T-helper 1 cell (primary cell): ENCODE data around the gene SPRED2.

Experiments used
- DNase-seq, 5 donors: peaks; one replicate each; pipeline ENCODE4 v3.0.0-alpha.2; 2012 to 2020
- total RNA-seq, 4 donors: gene quantifications; one replicate each; lab custom pipeline; 2026; lab: John Stamatoyannopoulos, UW

Gene SPRED2, protein sequence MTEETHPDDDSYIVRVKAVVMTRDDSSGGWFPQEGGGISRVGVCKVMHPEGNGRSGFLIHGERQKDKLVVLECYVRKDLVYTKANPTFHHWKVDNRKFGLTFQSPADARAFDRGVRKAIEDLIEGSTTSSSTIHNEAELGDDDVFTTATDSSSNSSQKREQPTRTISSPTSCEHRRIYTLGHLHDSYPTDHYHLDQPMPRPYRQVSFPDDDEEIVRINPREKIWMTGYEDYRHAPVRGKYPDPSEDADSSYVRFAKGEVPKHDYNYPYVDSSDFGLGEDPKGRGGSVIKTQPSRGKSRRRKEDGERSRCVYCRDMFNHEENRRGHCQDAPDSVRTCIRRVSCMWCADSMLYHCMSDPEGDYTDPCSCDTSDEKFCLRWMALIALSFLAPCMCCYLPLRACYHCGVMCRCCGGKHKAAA
- total RNA-seq, result 1.1 to 5.0 (median 3.5) reads per million in 4 donors

DNA sequence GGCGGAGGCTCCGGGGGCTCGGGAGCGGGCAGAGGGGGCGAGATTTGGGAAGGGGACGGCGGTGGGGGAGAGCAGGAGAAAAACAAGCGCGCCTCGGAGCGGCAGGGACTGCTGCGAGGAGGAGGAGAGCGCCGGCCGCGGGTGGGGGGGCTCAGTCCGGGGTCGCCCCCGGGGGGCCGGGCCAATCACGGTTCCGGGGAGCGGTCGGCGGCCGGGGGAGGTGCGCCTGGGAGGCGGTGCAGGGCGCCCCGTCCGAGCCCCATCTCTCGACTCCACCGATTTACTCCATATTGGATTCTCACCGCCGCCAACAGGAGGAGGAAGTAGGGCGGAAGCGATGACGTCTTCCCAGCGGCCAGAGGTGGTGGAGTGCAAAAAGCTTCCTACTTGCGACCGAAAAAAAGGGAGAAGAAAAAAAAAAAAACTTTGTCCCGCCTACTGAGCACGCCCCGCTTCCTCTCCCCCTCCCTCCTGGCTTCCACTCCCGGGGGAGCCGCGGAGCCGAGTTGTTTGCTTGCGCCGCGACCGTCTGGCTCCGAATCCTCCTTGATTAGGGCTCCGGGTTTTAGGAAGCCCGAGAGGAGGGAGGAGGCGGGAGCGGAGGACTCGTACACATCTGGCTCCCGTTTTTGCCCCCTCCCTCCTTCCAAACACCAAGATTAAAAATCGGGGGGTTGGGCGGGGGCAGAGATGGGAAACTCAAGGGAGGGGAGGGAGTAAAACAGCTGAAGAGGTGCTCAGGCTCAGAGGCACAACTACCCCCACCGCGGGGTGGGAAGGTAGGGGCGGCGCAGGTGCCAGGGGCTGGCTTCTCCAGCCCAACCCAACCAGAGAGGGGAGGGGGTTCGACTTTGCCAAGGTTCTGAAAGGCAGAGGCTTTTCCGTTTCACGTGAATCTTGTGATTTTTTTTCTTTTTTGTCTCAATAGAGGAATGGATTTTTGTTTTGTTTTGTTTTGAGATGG lies at the start of gene SPRED2:
TSS of gene SPRED2 (minus strand) at position 373 of the 964 bp plus-strand sequence. CDS start 612 bp downstream, outside the sequence.
- peak; percentile 57 to 84 (median 66) for DNase-seq

DNA sequence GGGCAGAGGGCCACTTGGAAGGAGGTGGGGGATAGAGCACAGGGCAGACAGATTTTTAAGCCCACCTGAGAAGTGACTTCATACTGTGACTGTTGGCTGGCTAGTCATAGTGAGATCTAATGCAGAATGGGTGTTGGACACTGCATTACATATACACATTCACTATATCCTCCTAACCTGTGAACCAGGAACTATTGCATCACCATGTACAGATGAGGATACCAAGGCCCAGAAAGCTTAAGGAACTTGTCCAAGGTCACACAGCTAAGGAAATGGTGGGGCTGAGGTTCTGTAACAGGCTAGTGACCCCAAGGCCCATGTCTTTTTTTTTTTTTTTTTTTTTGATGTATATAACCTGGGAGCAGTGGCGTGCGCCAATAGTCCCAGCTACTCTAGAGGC lies 49.6 kb upstream of the SPRED2 start:
- no peak for DNase-seq

DNA sequence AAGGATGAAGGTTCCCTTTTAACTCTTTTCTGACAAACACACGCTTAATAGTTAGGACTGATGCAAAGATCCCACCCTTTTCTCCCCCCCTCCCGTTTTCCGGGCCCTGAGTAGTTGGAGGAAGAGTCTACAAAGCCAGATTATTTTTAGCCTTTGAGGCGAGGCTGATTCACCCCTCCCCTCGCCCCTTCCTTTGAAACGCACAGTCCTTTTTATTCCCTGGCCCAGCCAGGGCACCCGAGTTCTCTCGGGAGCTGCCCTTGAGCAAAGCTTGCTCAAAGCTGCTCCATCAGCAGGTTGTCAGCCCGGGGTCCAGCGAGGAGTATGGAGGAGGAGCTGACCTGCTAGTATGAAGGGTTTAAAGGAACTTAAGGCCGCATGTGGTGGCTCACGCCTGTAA lies 47.1 kb upstream of the SPRED2 start:
- DNase-seq, result no peak

DNA sequence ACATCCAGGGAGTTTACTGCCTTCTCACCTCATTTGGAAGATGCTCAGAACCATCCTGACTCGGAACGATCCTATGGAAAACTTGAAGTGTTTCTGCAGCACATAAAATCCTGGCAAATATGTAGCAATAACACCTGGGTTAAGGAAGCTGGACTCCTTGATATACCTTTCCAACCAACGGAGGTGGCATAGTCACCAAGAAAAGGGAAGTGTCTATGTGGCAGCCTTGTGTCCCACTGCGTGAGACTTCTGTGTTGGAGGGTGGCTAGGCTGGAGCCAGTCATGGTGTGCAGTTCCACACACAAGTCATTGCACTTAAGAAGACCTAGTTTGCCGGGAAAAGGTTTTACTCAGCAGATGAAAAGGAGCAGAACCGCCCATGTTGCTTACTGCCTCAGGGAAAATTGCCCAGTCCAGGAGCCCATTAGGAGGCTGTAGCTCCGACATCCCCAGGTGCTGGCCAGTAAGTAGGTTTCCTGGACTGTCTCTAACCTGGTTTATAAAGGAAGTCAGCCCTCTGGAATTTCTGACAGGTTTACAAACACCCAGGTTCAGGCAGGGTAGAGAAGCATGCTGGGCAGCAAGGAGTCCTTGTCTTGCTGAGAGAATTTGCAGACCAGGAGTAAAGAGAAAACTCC lies 46.2 kb upstream of the SPRED2 start:
- DNase-seq, result no peak

DNA sequence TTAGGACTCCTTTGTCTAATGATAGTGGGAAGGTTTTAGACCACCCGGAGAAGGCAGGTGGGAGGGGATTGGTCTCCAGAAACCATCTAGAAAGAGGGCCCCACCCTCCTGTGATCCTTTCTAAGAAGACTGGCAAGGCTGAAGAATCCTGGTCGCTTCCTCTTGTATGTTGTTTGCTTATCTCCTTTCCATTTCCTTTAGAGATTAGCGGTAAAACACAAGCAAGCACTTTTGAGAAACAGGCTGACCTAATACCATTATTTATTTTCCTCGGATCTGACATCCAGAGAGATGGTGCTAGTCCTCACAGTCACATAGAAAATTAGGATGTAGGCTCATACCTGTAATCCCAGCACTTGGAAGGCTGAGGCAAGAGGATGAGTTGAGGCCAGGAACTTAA lies 45.2 kb upstream of the SPRED2 start:
- DNase-seq, result no peak

DNA sequence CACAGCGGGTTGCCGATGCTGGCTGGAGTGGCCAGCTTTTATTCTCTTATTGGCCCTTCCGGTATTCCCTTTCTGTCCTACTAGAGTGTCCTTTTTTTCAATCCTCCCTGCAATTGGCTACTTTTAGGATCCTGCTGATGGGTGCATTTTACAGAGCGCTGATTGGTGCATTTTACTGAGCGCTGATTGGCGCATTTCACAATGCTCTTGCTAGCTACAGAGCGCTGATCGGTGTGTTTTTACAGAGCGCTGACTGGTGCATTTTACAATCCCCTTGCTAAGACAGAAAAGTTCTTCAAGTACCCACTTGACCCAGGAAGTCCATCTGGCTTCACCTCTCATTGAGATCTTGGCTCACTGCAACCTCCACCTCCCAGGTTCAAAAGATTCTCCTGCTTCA lies 44.4 kb upstream of the SPRED2 start:
- DNase-seq, result no peak

DNA sequence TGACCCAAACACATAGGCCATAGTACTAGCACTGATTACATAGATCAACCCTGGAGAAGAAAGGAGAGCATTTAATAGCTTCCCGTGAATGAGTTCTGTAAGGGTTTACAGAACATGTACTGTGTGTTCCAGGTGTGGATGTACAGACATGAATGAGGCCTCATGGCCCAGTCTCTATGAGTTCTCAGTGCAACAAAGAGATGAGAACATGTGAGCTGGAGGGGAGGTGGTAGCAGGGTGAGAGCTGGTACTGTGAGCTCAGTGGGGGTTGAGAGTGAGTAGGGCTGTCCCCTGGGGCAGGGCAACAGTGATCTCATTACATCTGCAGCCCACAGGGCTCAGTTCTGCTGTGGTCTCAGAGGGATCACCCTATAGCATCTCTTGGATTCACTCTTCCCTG lies 42.6 kb upstream of the SPRED2 start:
- no peak for DNase-seq

DNA sequence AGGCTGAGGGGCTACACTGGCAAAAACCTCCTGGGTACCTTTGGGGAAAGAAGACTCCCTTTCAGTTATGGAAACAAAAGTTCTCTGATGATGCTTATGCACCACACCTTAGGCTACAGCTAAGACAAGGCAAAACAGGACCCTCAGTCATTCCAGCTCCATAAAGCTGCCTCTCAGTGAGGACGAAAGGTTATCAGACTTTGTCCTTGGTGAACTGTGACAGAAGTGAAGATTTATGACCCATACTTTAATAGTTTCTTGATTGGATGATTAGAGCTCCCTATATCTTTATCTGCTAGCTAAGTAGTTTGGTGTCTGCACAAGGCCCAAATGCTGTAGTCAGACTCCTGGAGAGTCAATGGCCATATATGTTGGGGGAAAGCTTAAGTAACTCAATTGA lies 40.6 kb upstream of the SPRED2 start:
- no peak for DNase-seq

DNA sequence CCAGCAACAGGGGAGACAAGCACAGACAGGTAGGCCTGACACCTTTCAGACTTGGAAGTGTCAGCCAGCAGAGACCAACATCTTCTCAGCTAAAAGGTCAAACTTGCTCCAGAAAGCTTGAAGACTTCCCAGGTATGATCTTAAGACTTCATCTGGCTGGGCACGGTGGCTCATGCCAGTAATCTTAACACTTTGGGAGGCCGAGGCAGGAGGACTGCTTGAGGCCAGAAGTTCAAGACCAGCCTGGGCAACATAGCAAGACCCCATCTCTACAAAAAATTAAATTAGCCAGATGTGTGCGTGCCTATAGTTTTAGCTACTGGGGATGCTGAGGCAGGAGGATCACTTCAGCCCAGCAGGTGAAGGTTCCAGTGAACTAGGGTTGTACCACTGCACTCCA lies 39.0 kb upstream of the SPRED2 start:
- no peak for DNase-seq

DNA sequence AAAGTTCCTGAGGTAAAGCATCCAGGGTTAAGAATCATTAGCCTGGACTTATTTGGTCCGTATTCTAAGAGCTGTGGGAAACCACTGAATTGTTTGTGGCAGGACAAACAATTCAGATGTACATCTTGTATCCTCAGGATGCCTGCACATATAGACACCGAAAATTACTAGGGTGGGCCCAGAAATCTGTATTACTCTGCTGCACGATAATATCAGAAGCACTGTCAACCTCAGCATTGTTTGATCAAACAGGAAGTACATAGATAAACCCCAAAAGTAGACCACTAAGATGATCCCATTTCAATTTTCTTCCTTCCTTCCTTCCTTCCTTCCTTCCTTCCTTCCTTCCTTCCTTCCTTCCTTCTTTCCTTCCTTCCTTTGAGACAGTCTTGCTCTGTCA lies 34.2 kb upstream of the SPRED2 start:
- DNase-seq, result no peak

DNA sequence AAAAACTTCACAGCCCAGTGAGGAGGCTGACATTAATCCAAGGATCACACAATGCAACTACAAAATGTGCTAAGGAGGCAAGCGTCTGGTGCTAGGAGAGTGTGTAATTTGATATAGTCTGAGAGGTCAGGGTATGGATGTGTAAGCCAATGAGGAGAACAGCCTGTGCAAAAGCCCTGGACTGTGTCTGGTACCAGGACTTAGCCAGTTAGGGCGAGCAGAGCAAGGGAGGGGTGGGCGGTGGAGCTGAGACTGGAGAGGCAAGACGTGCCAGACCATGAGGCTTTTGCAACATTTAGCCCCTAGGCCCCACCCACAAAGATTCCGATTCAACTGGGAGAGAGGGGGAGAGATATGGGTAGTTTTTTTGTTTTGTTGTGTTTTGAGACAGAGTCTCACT lies 33.5 kb upstream of the SPRED2 start:
- no peak for DNase-seq

DNA sequence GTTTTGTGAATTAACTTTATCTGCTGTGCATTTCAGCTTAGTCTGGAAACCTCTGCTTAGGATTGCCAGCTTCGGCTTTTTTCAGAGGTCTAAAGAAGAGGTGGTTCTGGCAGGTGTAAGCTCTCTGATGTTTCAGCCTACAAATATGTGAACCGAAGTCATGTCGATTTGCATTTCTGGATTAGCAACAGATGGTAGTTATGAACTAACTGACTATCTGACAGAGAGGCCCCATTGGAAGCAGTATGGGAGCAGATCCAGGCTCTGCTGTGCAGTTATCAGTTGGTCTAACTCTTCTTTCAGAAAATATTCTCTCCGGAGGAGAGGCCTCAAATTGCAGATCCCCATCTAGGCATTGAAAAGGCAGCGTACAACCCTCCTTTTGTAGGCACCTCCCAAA lies 32.7 kb upstream of the SPRED2 start:
- no peak for DNase-seq

DNA sequence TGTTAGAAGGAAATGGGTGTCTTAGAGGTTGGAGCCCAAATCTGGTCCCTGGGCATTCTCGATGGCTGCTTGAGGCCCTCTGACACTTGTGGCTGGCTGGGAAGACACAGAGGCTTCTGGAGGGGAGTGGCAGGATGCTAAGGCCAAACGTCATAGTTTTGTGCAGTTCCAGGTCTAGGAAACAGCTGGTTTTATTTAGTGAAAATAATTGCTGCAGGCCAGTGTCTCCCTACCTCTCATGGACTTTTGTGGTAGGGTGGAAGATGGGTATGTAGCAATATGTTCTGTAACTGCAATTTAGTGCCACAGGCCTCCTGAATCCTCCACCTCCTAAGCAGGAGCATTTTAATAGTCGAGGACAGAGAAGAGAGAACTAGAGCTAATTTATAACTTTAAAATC lies 32.2 kb upstream of the SPRED2 start:
- DNase-seq, result no peak

DNA sequence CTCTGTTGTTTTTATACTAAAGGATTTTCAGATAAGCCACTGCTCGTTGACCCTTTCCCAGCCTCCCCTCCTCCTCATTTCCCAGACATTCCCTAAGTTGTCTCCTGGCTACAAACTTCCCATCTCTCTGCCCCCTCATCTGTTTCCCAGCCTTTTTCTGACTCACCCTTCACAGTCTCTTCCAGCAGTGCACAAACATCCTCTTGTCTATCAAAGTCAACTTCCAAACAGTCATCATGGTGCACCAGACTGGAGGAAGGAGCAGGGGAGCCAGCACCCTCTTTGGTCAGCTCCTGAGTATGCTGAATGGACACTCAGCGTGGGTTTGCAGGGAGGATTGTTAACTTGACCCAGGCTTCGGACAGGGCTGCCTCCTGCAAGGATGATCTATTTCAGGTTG lies 26.6 kb upstream of the SPRED2 start:
- DNase-seq, result no peak

DNA sequence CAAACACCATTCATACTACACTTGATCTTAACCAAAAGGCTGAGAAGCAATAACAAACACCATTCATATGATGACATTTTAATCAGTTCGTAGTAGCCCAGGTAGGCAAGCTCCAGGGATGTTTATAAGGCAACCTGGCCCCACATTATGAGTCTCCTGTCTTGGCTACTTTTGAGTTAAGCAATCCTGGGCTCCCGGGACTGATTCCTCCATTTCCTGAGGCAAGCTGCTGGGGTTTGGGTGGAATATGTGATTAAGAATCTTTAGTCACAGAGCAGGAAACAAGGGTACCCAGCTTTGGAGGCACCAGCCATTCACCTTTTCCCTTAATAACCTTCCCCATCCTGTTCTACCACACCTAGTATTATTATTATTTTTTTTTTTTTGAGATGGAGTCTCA lies 24.5 kb upstream of the SPRED2 start:
- DNase-seq, result no peak

DNA sequence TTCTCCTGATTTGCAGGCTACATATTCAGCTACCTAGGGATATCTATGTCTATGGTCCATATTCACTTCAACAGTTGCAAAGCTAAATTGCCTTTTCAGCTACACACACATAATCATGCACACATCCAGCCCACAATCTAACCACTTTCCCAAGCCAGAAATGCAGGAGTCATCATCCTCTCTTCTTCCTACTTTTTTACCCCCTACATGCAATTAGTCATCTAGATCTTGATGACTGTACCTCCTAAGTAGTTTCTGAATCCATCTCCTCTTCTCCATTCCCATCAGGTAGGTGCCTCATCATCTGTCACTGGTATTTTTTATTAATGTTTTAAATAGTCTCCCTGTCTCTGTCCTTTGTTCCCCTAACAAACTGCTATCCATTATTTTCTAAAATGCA lies 23.7 kb upstream of the SPRED2 start:
- no peak for DNase-seq

DNA sequence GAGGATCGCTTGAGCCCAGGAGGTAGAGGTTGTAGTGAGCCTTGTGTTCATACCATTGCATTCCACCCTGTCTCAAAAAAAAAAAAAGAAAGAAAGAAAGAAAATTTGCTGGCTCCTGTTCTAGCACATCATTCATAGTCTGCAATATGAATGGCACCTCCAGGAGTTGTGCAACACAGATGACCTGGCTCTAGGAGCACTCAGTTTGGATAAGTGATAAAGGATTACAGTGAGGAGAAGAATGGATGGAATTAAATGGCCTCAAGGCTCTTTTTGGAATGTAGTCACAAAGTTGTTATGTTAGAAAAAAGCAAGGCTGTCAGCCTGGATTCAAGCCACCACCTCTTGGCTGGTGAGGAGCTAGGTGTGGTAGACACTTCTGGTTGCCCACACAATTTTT lies 21.5 kb upstream of the SPRED2 start:
- no peak for DNase-seq

DNA sequence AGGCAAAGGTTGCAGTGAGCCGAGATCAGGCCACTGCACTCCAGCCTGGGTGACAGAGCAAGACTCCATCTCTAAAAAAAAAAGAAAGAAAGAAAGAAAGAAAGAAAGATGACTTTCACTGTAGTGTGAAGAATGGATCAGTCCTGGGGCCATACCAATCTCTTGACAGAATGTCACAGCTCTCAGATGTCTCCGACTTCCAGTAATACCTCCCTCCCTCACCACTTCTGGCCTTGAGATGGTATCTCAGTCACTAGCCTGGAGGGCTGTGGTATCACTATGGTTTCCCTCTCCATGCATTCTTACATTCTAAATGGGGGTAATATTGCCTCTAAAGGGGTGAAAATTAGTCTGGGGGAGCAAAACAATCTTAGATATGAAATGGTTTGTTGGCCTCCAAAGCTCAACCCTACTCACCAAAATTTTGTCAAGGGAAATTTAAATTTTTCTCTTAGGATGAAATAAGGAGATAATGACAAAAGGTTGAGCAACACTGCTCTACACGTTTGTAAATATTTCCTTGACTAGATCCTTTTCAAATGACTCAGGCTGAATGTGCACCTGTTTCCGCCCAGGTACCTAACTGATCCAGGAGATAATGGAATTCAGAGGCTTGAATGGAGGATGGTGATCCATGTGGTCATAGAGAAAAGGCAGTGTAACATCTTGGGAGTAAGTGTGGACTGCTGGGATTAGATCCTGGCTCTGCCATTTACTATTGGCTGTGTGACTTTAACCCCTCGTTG lies 19.9 kb upstream of the SPRED2 start:
- DNase-seq, result no peak

DNA sequence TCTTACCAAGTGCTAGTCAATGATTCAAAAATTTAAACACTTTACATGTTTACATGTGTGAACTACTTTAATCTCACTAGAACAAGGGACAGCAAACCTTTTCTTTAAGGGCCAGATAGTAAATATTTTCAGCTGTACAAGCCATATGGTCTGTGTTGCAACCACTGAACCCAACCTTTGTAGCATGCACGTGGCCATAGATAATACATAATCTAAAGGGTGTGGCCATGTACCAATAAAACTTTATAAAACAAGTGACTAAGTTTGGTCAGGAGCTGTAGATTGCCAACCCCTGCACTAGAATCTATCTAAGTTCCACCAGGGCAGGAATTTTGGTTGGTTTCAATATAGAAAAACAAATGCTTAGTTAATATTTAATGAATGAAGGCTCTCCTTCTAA lies 18.4 kb upstream of the SPRED2 start:
- no peak for DNase-seq

DNA sequence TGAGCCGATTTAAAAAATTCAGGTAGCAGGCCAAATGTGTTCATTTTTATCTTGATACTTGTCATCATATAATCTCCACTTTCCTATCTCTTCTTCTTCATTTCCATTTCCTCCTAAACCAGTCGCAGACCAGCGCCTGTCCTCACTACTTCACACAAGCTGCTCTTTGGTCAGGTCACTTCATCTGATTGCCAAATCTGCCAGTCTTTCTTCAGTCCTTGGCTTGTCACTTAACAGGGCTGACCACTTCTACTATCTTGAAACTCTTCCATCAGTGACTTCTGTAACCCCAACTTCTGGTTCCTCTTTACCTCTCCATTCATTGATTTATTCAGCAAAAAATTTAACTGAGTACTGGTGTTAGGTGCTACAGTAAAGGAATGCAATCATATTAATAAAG lies 18.0 kb upstream of the SPRED2 start:
- no peak for DNase-seq

DNA sequence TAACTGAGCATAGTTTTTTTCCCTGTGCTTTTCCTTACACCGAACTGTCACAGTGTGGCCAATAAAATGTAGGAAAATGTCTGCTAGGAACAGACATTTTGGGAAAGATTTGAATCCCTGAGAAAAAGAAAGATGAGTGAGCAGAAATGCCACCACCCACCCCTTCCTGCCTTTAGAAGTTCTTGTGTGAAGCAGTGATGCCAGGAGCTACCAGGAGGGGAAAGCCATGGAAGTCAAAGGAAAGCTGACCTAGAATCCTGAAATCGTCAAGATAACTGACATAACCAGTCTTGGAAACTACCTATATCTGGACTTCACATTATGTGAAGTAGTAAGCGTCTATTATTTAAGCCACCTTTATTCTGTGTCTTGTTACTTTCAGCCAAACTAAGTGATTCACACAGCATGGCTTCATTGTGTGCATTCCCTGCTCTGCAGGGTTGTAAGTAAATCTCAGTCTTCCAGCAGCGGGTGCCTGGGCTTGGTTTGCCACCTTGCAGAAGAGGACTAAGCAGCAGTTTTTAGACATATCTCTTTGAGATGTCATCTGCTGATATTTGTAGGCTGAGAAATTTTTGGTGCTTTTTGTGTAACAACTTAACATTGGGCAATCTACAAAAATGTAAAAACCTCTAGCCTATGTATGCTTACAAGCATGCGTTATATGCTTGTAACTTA lies 11.2 kb upstream of the SPRED2 start:
- DNase-seq, result no peak
